ENCODE results near the gene LMAN2.

The LMAN2 gene

GRCh38 chr5:177372034-177372896 lies 20.8 kb upstream of the LMAN2 start:
- no peak for TF ChIP-seq CTCF (IDR thresholded peaks at IDR 0.05; ENCODE audit: insufficient read depth, low read depth, low read length, missing control alignments)
- no peak for DNase-seq (ENCODE audit: low read depth)
- no peak overlapping the region for H3K4me3 ChIP-seq (ENCODE audit: low read depth, low read length)

GRCh38 chr5:177371120-177372033 lies 19.9 kb upstream of the LMAN2 start:
- no peak overlapping the region for H3K4me3 ChIP-seq (ENCODE audit: low read depth, low read length)
- no peak for DNase-seq (ENCODE audit: low read depth)
- no peak for TF ChIP-seq CTCF (IDR thresholded peaks at IDR 0.05; ENCODE audit: insufficient read depth, low read depth, low read length, missing control alignments)

GRCh38 chr5:177370488-177371119 lies 19.1 kb upstream of the LMAN2 start:
- no peak for TF ChIP-seq CTCF (IDR thresholded peaks at IDR 0.05; ENCODE audit: insufficient read depth, low read depth, low read length, missing control alignments)
- DNase-seq (ENCODE audit: low read depth): no peak
- H3K4me3 ChIP-seq (ENCODE audit: low read depth, low read length): no peak overlapping the region

GRCh38 chr5:177369645-177370440 lies 18.4 kb upstream of the LMAN2 start:
- TF ChIP-seq CTCF (IDR thresholded peaks at IDR 0.05; ENCODE audit: insufficient read depth, low read depth, low read length, missing control alignments): no peak
- DNase-seq (ENCODE audit: low read depth): no peak
- no peak overlapping the region for H3K4me3 ChIP-seq (ENCODE audit: low read depth, low read length)

- peak; percentile 76 for TF ChIP-seq CTCF (IDR thresholded peaks at IDR 0.05; ENCODE audit: insufficient read depth, low read depth, low read length, missing control alignments)
- no peak overlapping the region for H3K4me3 ChIP-seq (ENCODE audit: low read depth, low read length)
- DNase-seq (ENCODE audit: low read depth): peak; percentile 46
Measured at GRCh38 chr5:177368869-177369644, 17.6 kb upstream of the LMAN2 start.
